Measurements from ENCODE around the gene SLC37A3. TPM values are rescaled to one million over a fixed set of nuclear protein-coding genes. Genes with fewer than 3 reads are reported as not detected.

SLC37A3 gene
- total RNA-seq, 1 donor from 2014 or later: 76.7 TPM

GRCh38 chr7:140403878-140404564 lies 5.7 kb upstream of the SLC37A3 start, which contains the start of gene RAB19:
Gene RAB19, plus strand, starts transcription at chr7:140404058. Its CDS starts 3,589 bp downstream, at chr7:140407647.
- peaks cover 12% of the 10 kb centered on the region for H3K4me1 Mint-ChIP-seq (ENCODE audit: unreplicated experiment)
- H3K27me3 Mint-ChIP-seq (ENCODE audit: unreplicated experiment): no peaks in the 10 kb centered on the region
- TF ChIP-seq, protein P1, sequence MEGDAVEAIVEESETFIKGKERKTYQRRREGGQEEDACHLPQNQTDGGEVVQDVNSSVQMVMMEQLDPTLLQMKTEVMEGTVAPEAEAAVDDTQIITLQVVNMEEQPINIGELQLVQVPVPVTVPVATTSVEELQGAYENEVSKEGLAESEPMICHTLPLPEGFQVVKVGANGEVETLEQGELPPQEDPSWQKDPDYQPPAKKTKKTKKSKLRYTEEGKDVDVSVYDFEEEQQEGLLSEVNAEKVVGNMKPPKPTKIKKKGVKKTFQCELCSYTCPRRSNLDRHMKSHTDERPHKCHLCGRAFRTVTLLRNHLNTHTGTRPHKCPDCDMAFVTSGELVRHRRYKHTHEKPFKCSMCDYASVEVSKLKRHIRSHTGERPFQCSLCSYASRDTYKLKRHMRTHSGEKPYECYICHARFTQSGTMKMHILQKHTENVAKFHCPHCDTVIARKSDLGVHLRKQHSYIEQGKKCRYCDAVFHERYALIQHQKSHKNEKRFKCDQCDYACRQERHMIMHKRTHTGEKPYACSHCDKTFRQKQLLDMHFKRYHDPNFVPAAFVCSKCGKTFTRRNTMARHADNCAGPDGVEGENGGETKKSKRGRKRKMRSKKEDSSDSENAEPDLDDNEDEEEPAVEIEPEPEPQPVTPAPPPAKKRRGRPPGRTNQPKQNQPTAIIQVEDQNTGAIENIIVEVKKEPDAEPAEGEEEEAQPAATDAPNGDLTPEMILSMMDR (IDR thresholded peaks at IDR 0.05; ENCODE audit: unreplicated experiment): no peak
- peak; percentile 30 for DNase-seq (ENCODE audit: low spot score)
- H3K4me3 Mint-ChIP-seq (ENCODE audit: unreplicated experiment): peak within 1 kb of the TSS; percentile 60
- peak within 1 kb of the TSS; percentile 65 for H3K27ac Mint-ChIP-seq (ENCODE audit: unreplicated experiment)
- peaks cover 7% of the 10 kb centered on the region for H3K36me3 Mint-ChIP-seq (ENCODE audit: low read depth, unreplicated experiment)
- no peaks in the 10 kb centered on the region for H3K9me3 Mint-ChIP-seq (ENCODE audit: unreplicated experiment)

DNA sequence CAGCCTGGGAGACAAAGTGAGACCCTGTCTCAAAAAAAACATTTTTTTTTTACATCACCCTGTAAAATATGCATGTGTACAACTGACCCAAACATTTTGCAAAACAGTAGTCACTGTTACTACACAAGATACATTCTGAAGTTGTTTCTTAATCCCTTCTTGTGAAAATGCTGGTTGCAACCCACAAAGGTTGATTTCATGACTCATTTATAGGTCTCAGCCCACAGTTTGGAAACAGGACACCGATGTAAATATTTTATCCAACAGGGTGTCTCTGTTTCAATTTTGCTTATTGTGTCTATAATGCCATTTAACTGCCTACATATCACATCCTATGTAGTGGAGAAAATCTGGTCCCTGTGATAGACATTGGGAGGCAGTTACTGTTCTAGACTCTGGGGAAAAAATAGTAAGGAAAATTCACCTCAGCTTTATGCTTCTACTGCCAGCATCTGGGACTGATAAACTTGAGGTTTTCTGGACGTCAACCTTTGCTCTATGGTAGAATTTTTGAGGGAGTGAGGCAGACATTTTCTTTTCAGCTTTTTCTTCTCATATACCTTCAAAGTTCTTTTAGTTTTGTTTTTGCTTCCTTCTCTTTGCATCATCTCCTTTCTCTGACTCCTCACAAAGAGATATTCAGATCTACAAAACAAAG lies 4.0 kb upstream of the SLC37A3 start:
- TF ChIP-seq, protein P1 (IDR thresholded peaks at IDR 0.05; ENCODE audit: unreplicated experiment): no peak
- peaks cover 16% of the 10 kb centered on the region for H3K4me1 Mint-ChIP-seq (ENCODE audit: unreplicated experiment)
- no peak overlapping the region for H3K27ac Mint-ChIP-seq (ENCODE audit: unreplicated experiment)
- H3K27me3 Mint-ChIP-seq (ENCODE audit: unreplicated experiment): peaks cover 4% of the 10 kb centered on the region
- no peak for DNase-seq (ENCODE audit: low spot score)
- no peak overlapping the region for H3K4me3 Mint-ChIP-seq (ENCODE audit: unreplicated experiment)
- no peaks in the 10 kb centered on the region for H3K9me3 Mint-ChIP-seq (ENCODE audit: unreplicated experiment)
- no peaks in the 10 kb centered on the region for H3K36me3 Mint-ChIP-seq (ENCODE audit: low read depth, unreplicated experiment)

GRCh38 chr7:140400381-140400780 lies 2.1 kb upstream of the SLC37A3 start:
- Mint-ChIP-seq H3K4me1 (ENCODE audit: unreplicated experiment) (peaks cover 19% of the 10 kb centered on the region), H3K4me3 (ENCODE audit: unreplicated experiment) (no peak overlapping the region), H3K27ac (ENCODE audit: unreplicated experiment) (no peak overlapping the region), H3K9me3 (ENCODE audit: unreplicated experiment) (no peaks in the 10 kb centered on the region), H3K27me3 (ENCODE audit: unreplicated experiment) (peaks cover 4% of the 10 kb centered on the region), H3K36me3 (ENCODE audit: low read depth, unreplicated experiment) (no peaks in the 10 kb centered on the region)
- TF ChIP-seq, protein P1 (IDR thresholded peaks at IDR 0.05; ENCODE audit: unreplicated experiment): no peak
- DNase-seq (ENCODE audit: low spot score): no peak

GRCh38 chr7:140398821-140399220 lies 491 bp upstream of the SLC37A3 start:
- H3K36me3 Mint-ChIP-seq (ENCODE audit: low read depth, unreplicated experiment): no peaks in the 10 kb centered on the region
- H3K27ac Mint-ChIP-seq (ENCODE audit: unreplicated experiment): no peak overlapping the region
- H3K27me3 Mint-ChIP-seq (ENCODE audit: unreplicated experiment): peaks cover 4% of the 10 kb centered on the region
- no peaks in the 10 kb centered on the region for H3K9me3 Mint-ChIP-seq (ENCODE audit: unreplicated experiment)
- peak overlapping the region; percentile 80 for H3K4me3 Mint-ChIP-seq (ENCODE audit: unreplicated experiment)
- H3K4me1 Mint-ChIP-seq (ENCODE audit: unreplicated experiment): peaks cover 11% of the 10 kb centered on the region
- TF ChIP-seq, protein P1 (IDR thresholded peaks at IDR 0.05; ENCODE audit: unreplicated experiment): no peak
- DNase-seq (ENCODE audit: low spot score): no peak

DNA sequence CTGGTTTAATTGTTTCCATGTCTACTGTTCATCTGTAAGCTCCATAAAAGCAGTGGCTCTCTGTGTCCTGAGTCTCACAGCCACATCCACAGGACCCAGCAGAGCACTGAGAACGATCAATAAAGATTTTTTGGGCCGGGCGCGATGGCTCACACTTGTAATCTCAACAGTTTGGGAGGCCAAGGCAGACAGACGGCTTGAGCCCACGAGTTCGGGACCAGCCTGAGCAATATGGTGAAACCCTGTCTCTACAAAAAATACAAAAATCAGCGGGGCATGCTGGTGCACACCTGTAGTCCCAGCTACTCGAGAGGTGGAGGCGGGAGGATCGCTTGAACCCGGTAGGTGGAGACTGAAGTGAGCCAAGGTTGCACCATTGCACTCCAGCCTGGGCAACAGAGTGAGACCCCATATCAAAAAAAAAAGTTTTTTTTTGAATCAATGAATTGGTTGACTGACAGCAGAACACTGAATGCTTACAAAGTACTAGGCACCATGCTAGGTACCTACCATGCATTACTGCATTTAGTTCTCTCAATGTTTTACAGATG lies 4.5 kb downstream of the SLC37A3 start:
- Mint-ChIP-seq H3K36me3 (ENCODE audit: low read depth, unreplicated experiment) (no peaks in the 10 kb centered on the region), H3K27me3 (ENCODE audit: unreplicated experiment) (peaks cover 4% of the 10 kb centered on the region), H3K4me3 (ENCODE audit: unreplicated experiment) (no peak overlapping the region), H3K4me1 (ENCODE audit: unreplicated experiment) (peaks cover 7% of the 10 kb centered on the region), H3K9me3 (ENCODE audit: unreplicated experiment) (no peaks in the 10 kb centered on the region), H3K27ac (ENCODE audit: unreplicated experiment) (no peak overlapping the region)
- no peak for DNase-seq (ENCODE audit: low spot score)
- TF ChIP-seq, protein P1 (IDR thresholded peaks at IDR 0.05; ENCODE audit: unreplicated experiment): no peak

Measured in endothelial cell (in vitro differentiated cells).